Lower leg skin (tissue), 4 donors: ENCODE results near the gene NMUR2. TPM values are rescaled to one million over a fixed set of nuclear protein-coding genes. Genes with fewer than 3 reads are reported as not detected.

Source experiments
- DNase-seq, 2 donors: peaks; one replicate each; pipeline ENCODE4 v3.0.0-alpha.2; 2019; ENCODE audit warnings: low spot score in 2 of 2
- H3K4me3 ChIP-seq: fragments of 200-600 bp; sonication (generic); 2 replicates; pipeline ENCODE4 v1.5.1; 2017; ENCODE audit warnings: mild to moderate bottlenecking, low read depth; ENCODE audit not compliant: poor library complexity, severe bottlenecking
- CTCF ChIP-seq, 3 donors: fragments of 450-650 bp; IDR thresholded peaks; one replicate each; pipeline ENCODE4 v1.5.1; 2016; ENCODE audit warnings: antibody characterized with exemption in 3 of 3, mild to moderate bottlenecking in 3 of 3, moderate library complexity in 2 of 3
- POLR2A ChIP-seq, 2 donors: fragments of 450-650 bp; IDR thresholded peaks; one replicate each; pipeline ENCODE4 v1.6.1; 2016 to 2017; ENCODE audit warnings: antibody characterized with exemption in 2 of 2, mild to moderate bottlenecking in 1 of 2, moderate library complexity in 1 of 2
- WGBS, 2 donors: methylation state at CpG; one replicate each; pipeline ENCODE4 v1.1.5; 2018; 5-methylcytosine and 5-hydroxymethylcytosine counted together
- intact Hi-C: fragments of 100-400 bp; cut with DNase I; formaldehyde crosslinking; loops from one replicate; pipeline ENCODE4 v1.15.0; 2023; ENCODE audit warnings: low total_unique reads
- total RNA-seq, 4 donors: library from RNA; depleted of rRNA; stranded (reverse); fragments of >200 nt; gene quantifications; one replicate each; pipeline ENCODE4 v1.1.0, GENCODE V29; 2016

The NMUR2 gene
- total RNA-seq, 4 donors from 2014 or later, result not detected

GRCh38 chr5:152380415-152381123, 24.5 kb downstream of the NMUR2 start:
- 52 to 59% methylated on average over 10 of the region's 10 CpGs for WGBS, 2 donors
- no peak for DNase-seq
- TF ChIP-seq POLR2A (IDR thresholded peaks at IDR 0.05) (no peak), CTCF (IDR thresholded peaks at IDR 0.05) (no peak)
- H3K4me3 ChIP-seq, result no peak overlapping the region
- intact Hi-C loops, result no loop called here

- TF ChIP-seq POLR2A (IDR thresholded peaks at IDR 0.05) (no peak), CTCF (IDR thresholded peaks at IDR 0.05) (no peak)
- no peak overlapping the region for H3K4me3 ChIP-seq
- 67 to 69% methylated on average over 3 of the region's 3 CpGs for WGBS, 2 donors
- intact Hi-C loops, result no loop called here
- no peak for DNase-seq
Measured at GRCh38 chr5:152379331-152379730, 25.7 kb downstream of the NMUR2 start.

GRCh38 chr5:152378730-152379129, 26.3 kb downstream of the NMUR2 start:
- 41 to 65% methylated on average over 3 of the region's 3 CpGs for WGBS, 2 donors
- intact Hi-C loops, result no loop called here
- no peak overlapping the region for H3K4me3 ChIP-seq
- no peak for TF ChIP-seq CTCF (IDR thresholded peaks at IDR 0.05)
- no peak for TF ChIP-seq POLR2A (IDR thresholded peaks at IDR 0.05)
- DNase-seq, result no peak

- 38 to 43% methylated on average over 4 of the region's 4 CpGs for WGBS, 2 donors
- intact Hi-C loops, result no loop called here
- TF ChIP-seq POLR2A (IDR thresholded peaks at IDR 0.05), result no peak
- no peak overlapping the region for H3K4me3 ChIP-seq
- DNase-seq, result no peak
Measured at GRCh38 chr5:152376886-152377285, 28.2 kb downstream of the NMUR2 start.

GRCh38 chr5:152374711-152375275, 30.3 kb downstream of the NMUR2 start:
- no peak for TF ChIP-seq CTCF (IDR thresholded peaks at IDR 0.05)
- no peak for TF ChIP-seq POLR2A (IDR thresholded peaks at IDR 0.05)
- intact Hi-C loops, result no loop called here
- DNase-seq, result no peak
- no peak overlapping the region for H3K4me3 ChIP-seq
- 78 to 89% methylated on average over 1 of the region's 1 CpG for WGBS, 2 donors

GRCh38 chr5:152372875-152373274, 32.2 kb downstream of the NMUR2 start:
- intact Hi-C loops, result no loop called here
- DNase-seq, result no peak
- TF ChIP-seq CTCF (IDR thresholded peaks at IDR 0.05) (no peak), POLR2A (IDR thresholded peaks at IDR 0.05) (no peak)
- WGBS, 2 donors, result 55 to 62% methylated on average over 1 of the region's 1 CpG
- no peak overlapping the region for H3K4me3 ChIP-seq
